Kidney (tissue), 14 donors: ENCODE data around the gene PHF14. TPM values are rescaled to one million over a fixed set of nuclear protein-coding genes. Genes with fewer than 3 reads are reported as not detected.

Experiments used
- DNase-seq, 5 donors: peaks; one replicate each; pipeline ENCODE4 v3.0.0-alpha.2; 2013 to 2020
- FAIRE-seq: peaks from 2 replicates; lab custom pipeline; 2012; peaks lifted over from hg19 to GRCh38; lab: Jason Lieb, UNC
- H3K27ac ChIP-seq, 2 donors: one replicate each; pipeline ENCODE4 v1.7.0; 2013; ENCODE audit warnings: low read depth in 2 of 2, low read length in 2 of 2, inconsistent platforms in 1 of 2
- H3K27me3 ChIP-seq: one replicate; pipeline ENCODE4 v1.7.1; 2013; ENCODE audit warnings: low read length, inconsistent platforms; ENCODE audit not compliant: control insufficient read depth, insufficient read depth
- H3K36me3 ChIP-seq, 3 donors: one replicate each; pipeline versions ENCODE4 v1.7.0 to v1.7.1; 2013; ENCODE audit warnings: low read length in 3 of 3, control low read depth in 1 of 3, inconsistent platforms in 1 of 3; ENCODE audit not compliant: insufficient read depth in 3 of 3, control insufficient read depth in 2 of 3
- H3K4me1 ChIP-seq, 3 donors: one replicate each; pipeline versions ENCODE4 v1.7.0 to v1.7.1; 2013; ENCODE audit warnings: low read length in 3 of 3, inconsistent platforms in 1 of 3, low read depth in 1 of 3; ENCODE audit not compliant: control insufficient read depth in 2 of 3, insufficient read depth in 2 of 3
- H3K4me3 ChIP-seq, 3 donors: one replicate each; pipeline versions ENCODE4 v1.7.0 to v1.8.1; 2013; ENCODE audit warnings: low read length in 3 of 3, control low read depth in 1 of 3, inconsistent platforms in 1 of 3
- H3K9ac ChIP-seq, 3 donors: one replicate each; pipeline versions ENCODE4 v1.7.0 to v1.7.1; 2013; ENCODE audit warnings: low read length in 3 of 3, control low read depth in 1 of 3, inconsistent platforms in 1 of 3
- H3K9me3 ChIP-seq, 3 donors: one replicate each; pipeline versions ENCODE4 v1.7.0 to v1.7.1; 2013; ENCODE audit warnings: low read length in 3 of 3, control low read depth in 1 of 3, inconsistent platforms in 1 of 3; ENCODE audit not compliant: control insufficient read depth in 2 of 3, insufficient read depth in 1 of 3
- intact Hi-C: fragments of 100-400 bp; cut with DNase I; formaldehyde crosslinking; loops from one replicate; pipeline ENCODE4 v1.11.1; 2022
- polyA plus RNA-seq: library from polyadenylated mRNA; stranded (reverse); fragments of 350-450 nt; fragmentation: Illumina TruSeq; extraction: RNeasy Lipid Tissue Mini Kit (QIAGEN cat#74804); gene quantifications from one replicate; pipeline ENCODE4 v1.2.3, GENCODE V29; 2014; ENCODE audit warnings: low read depth, low replicate concordance; ENCODE audit not compliant: insufficient read depth
- total RNA-seq: library from RNA; stranded (reverse); fragmentation: NEBNext Ultra II Directional; extraction: Animal tissue kit (Norgen Biotek cat#: 25700); gene quantifications from one replicate; pipeline ENCODE4 v1.2.1, GENCODE V29; 2021
- TF ChIP-seq, protein P1 (sequence below): IDR thresholded peaks from 3 replicates; pipeline ENCODE4 v1.5.1; 2012; ENCODE audit warnings: mild to moderate bottlenecking, moderate library complexity, borderline replicate concordance; ENCODE audit not compliant: insufficient read depth; ENCODE audit errors: extremely low read depth
- donor health status: control.
- donor health status: control.
- donor health status: control.
- donor health status: control.
- donor health status: control.
- donor health status: DM: yes; HTN: yes; CAD: no.
- donor health status: Normal renal cell carcinoma (clear cell type).

PHF14 gene
- total and polyA plus RNA-seq, 2 donors from 2014 or later, result 17.1 to 31.7 TPM

- TF ChIP-seq, protein P1, sequence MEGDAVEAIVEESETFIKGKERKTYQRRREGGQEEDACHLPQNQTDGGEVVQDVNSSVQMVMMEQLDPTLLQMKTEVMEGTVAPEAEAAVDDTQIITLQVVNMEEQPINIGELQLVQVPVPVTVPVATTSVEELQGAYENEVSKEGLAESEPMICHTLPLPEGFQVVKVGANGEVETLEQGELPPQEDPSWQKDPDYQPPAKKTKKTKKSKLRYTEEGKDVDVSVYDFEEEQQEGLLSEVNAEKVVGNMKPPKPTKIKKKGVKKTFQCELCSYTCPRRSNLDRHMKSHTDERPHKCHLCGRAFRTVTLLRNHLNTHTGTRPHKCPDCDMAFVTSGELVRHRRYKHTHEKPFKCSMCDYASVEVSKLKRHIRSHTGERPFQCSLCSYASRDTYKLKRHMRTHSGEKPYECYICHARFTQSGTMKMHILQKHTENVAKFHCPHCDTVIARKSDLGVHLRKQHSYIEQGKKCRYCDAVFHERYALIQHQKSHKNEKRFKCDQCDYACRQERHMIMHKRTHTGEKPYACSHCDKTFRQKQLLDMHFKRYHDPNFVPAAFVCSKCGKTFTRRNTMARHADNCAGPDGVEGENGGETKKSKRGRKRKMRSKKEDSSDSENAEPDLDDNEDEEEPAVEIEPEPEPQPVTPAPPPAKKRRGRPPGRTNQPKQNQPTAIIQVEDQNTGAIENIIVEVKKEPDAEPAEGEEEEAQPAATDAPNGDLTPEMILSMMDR, result no peak
- Histone ChIP-seq H3K9me3 (no peaks in the 10 kb centered on the region), H3K4me3 (no peak overlapping the region), H3K4me1 (no peaks in the 10 kb centered on the region), H3K36me3 (peaks cover 0 to 1% (median 1%) of the 10 kb centered on the region in 3 donors), H3K27ac (no peak overlapping the region), H3K9ac (no peak overlapping the region), H3K27me3 (no peaks in the 10 kb centered on the region)
- DNase-seq (no peak), FAIRE-seq (no peak)
- intact Hi-C loops, result no loop called here
These were observed 36.0 kb downstream of the PHF14 start for GRCh38 chr7:11009631-11010030.

GRCh38 chr7:11021468-11021867, 47.8 kb downstream of the PHF14 start:
- H3K36me3 ChIP-seq, result peaks cover 3 to 7% (median 4%) of the 10 kb centered on the region in 3 donors
- no peak overlapping the region for H3K27ac ChIP-seq
- no peaks in the 10 kb centered on the region for H3K27me3 ChIP-seq
- no peak for DNase-seq
- H3K4me3 ChIP-seq, result no peak overlapping the region
- no peak overlapping the region for H3K9ac ChIP-seq
- H3K9me3 ChIP-seq, result no peaks in the 10 kb centered on the region
- TF ChIP-seq, protein P1, result no peak
- H3K4me1 ChIP-seq, result no peaks in the 10 kb centered on the region
- intact Hi-C loops, result no loop called here
- FAIRE-seq, result no peak

DNA sequence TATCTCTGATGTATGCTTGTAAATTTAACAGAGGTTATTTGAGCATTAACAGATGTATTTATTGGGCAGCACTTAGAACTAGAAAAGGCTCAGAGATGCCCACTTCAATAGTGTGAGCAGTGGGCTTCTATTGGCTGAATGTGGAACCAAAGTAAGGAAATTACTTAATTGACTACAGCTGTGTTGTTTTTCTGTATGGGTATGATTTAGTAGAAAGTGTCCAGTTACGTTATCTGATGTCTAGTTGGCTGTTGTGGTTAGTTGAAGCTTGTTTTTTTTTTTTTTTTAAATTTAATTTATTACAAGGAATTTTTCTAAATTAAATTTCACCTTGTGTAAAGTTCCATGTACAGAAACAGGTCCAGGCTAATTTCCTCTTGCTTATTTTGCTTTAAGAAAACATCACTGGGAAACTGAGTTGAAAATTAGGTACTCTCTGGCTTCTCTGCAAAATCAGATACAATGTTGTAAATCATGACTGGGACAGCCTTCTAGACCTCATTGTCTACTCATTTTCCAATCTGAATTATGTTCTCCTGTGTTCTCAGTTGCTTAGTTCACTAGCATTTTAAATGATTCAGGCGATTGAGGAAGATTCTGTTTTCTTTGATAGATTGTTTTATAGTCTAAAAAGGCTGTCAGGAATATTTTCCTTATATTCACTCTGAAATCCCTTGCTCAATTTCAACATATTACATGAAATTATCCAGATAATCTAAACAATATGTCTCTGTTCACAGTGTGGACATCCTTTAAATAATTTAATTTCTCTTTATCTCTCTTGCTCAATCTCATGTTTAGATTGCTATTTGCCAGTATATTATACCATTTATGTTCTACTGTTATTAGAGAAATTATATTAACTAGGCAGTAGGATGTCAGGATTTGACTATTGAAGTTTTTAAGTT, 53.0 kb downstream of the PHF14 start:
- FAIRE-seq, result no peak

More for the DNA sequence above, 53.0 kb downstream of the PHF14 start:
- no peak overlapping the region for H3K9ac ChIP-seq
- H3K27ac ChIP-seq, result no peak overlapping the region
- TF ChIP-seq, protein P1, result no peak
- H3K4me1 ChIP-seq, result no peaks in the 10 kb centered on the region
- intact Hi-C loops, result no loop called here
- DNase-seq, result peak in 1 of 5 donors; percentile 16
- H3K9me3 ChIP-seq, result no peaks in the 10 kb centered on the region
- H3K36me3 ChIP-seq, result peaks cover 3 to 7% (median 4%) of the 10 kb centered on the region in 3 donors
- no peaks in the 10 kb centered on the region for H3K27me3 ChIP-seq
- H3K4me3 ChIP-seq, result no peak overlapping the region
